Karpas-422 (cell line): Measurements from ENCODE around the gene SPTBN4. TPM values are rescaled to one million over a fixed set of nuclear protein-coding genes. Genes with fewer than 3 reads are reported as not detected.

Experiments used
- DNase-seq: peaks from one replicate; pipeline ENCODE4 v3.0.0-alpha.2; 2015
- H2AFZ ChIP-seq: fragments of 200-600 bp; sonication (generic); 2 replicates; pipeline ENCODE4 v1.6.1; 2014; ENCODE audit warnings: antibody characterized with exemption, low read length, mixed read lengths
- H3K27ac ChIP-seq: fragments of 200-600 bp; sonication (generic); 2 replicates; pipeline ENCODE4 v1.5.1; 2014; ENCODE audit warnings: mild to moderate bottlenecking, low read length, moderate library complexity
- H3K27me3 ChIP-seq: fragments of 200-600 bp; sonication (generic); 2 replicates; pipeline ENCODE4 v1.6.1; 2014; ENCODE audit warnings: low read length, mixed read lengths
- H3K36me3 ChIP-seq: fragments of 200-600 bp; sonication (generic); 2 replicates; pipeline ENCODE4 v1.6.1; 2014; ENCODE audit warnings: low read length, mixed read lengths; ENCODE audit not compliant: insufficient read depth
- H3K4me1 ChIP-seq: fragments of 200-600 bp; sonication (generic); 2 replicates; pipeline ENCODE4 v1.6.1; 2014; ENCODE audit warnings: mild to moderate bottlenecking, low read length, mixed read lengths
- H3K4me2 ChIP-seq: fragments of 200-600 bp; sonication (generic); 2 replicates; pipeline ENCODE4 v1.6.1; 2014; ENCODE audit warnings: low read length, low read depth, mild to moderate bottlenecking; ENCODE audit not compliant: poor library complexity, severe bottlenecking
- H3K4me3 ChIP-seq: fragments of 200-600 bp; sonication (generic); 2 replicates; pipeline ENCODE4 v1.5.1; 2014; ENCODE audit warnings: mild to moderate bottlenecking, antibody characterized with exemption, low read length, mixed read lengths
- H3K79me2 ChIP-seq: fragments of 200-600 bp; sonication (generic); 2 replicates; pipeline ENCODE4 v1.6.1; 2014; ENCODE audit warnings: mild to moderate bottlenecking, low read length, mixed read lengths
- H3K9ac ChIP-seq: fragments of 200-600 bp; sonication (generic); 2 replicates; pipeline ENCODE4 v1.6.0; 2014; ENCODE audit warnings: low read length
- H3K9me2 ChIP-seq: fragments of 200-600 bp; sonication (generic), shearing (Covaris generic); replicated peaks from 2 replicates; pipeline ENCODE4 v1.6.0; 2014; ENCODE audit warnings: mild to moderate bottlenecking, low read length, moderate library complexity; ENCODE audit not compliant: insufficient read depth
- H3K9me3 ChIP-seq: fragments of 300-700, 200-600 bp; sonication (generic); 2 replicates; pipeline ENCODE4 v1.6.1; 2014; ENCODE audit warnings: low read length, mixed read lengths
- H4K20me1 ChIP-seq: fragments of 200-600 bp; sonication (generic); 2 replicates; pipeline ENCODE4 v1.6.1; 2014; ENCODE audit warnings: mild to moderate bottlenecking, antibody characterized with exemption, low read length, low read depth; ENCODE audit not compliant: insufficient read depth
- total RNA-seq: library from RNA; depleted of rRNA; stranded (reverse); fragments of >200 nt; shearing (Covaris generic); gene quantifications from 2 replicates; pipeline ENCODE4 v1.2.3, GENCODE V29; 2014; ENCODE audit warnings: low replicate concordance

SPTBN4 gene
- total RNA-seq, 1 experiment from 2014 or later: 1.0 TPM

- no peak overlapping the region for H2AFZ ChIP-seq
- no peak overlapping the region for H3K27ac ChIP-seq
- H3K36me3 ChIP-seq: no peaks in the 10 kb centered on the region
- no peak overlapping the region for H3K4me3 ChIP-seq
- no peaks in the 10 kb centered on the region for H3K9me3 ChIP-seq
- no peak overlapping the region for H3K4me2 ChIP-seq
- no peak for DNase-seq
- no peaks in the 10 kb centered on the region for H4K20me1 ChIP-seq
- H3K79me2 ChIP-seq: no peaks in the 10 kb centered on the region
- H3K4me1 ChIP-seq: no peaks in the 10 kb centered on the region
- H3K9ac ChIP-seq: no peak overlapping the region
- no peaks in the 10 kb centered on the region for H3K9me2 ChIP-seq
- no peaks in the 10 kb centered on the region for H3K27me3 ChIP-seq
These were observed 34.8 kb downstream of the SPTBN4 start for GRCh38 chr19:40501599-40501998.

DNA sequence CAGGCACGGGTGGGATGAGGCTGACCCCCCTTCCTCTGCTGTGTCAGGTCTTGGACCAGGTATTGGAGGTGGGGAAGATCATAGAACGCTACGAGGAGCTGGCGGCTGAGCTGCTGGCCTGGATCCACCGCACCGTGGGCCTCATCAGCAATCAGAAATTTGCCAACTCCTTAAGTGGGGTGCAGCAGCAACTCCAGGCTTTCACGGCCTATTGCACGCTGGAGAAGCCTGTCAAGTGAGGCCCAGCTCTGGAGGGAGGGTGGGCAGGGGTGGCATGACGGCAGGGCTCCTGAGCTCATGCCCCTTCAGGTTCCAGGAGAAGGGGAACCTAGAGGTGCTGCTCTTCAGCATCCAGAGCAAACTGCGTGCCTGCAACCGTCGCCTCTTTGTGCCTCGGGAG, 35.3 kb downstream of the SPTBN4 start:
- Histone ChIP-seq H3K9me2 (no peaks in the 10 kb centered on the region), H3K9ac (no peak overlapping the region), H4K20me1 (no peaks in the 10 kb centered on the region), H3K36me3 (no peaks in the 10 kb centered on the region), H3K27ac (no peak overlapping the region), H2AFZ (no peak overlapping the region), H3K4me2 (no peak overlapping the region), H3K79me2 (no peaks in the 10 kb centered on the region), H3K9me3 (no peaks in the 10 kb centered on the region), H3K27me3 (no peaks in the 10 kb centered on the region), H3K4me1 (no peaks in the 10 kb centered on the region), H3K4me3 (no peak overlapping the region)
- DNase-seq: no peak

GRCh38 chr19:40502647-40503319, 36.0 kb downstream of the SPTBN4 start:
- no peaks in the 10 kb centered on the region for H3K27me3 ChIP-seq
- H3K79me2 ChIP-seq: no peaks in the 10 kb centered on the region
- H3K4me3 ChIP-seq: no peak overlapping the region
- H3K36me3 ChIP-seq: no peaks in the 10 kb centered on the region
- no peak overlapping the region for H3K9ac ChIP-seq
- peak; percentile 53 for DNase-seq
- H3K9me3 ChIP-seq: no peaks in the 10 kb centered on the region
- H3K27ac ChIP-seq: no peak overlapping the region
- no peak overlapping the region for H2AFZ ChIP-seq
- H4K20me1 ChIP-seq: no peaks in the 10 kb centered on the region
- H3K4me1 ChIP-seq: no peaks in the 10 kb centered on the region
- no peak overlapping the region for H3K4me2 ChIP-seq
- H3K9me2 ChIP-seq: no peaks in the 10 kb centered on the region

DNA sequence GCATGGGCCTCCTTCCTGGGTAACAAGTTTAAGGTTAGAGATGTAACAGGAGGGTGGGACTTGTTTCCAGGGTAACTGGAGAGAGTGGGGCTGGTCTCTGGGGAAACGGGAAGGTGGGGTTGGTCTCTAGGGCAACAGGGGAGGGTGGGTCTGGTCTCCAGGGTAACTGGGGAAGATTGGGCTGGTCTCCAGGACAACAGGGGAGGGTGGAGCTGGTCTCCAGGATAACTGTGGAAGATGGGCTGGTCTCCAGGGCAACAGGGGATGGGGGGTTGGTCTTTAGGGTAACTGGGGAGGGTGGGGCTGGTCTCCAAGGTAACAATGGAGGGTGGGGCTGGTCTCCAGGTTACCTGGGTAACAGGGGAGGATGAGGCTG, 36.5 kb downstream of the SPTBN4 start:
- Histone ChIP-seq H4K20me1 (no peaks in the 10 kb centered on the region), H3K9me2 (no peaks in the 10 kb centered on the region), H3K4me2 (no peak overlapping the region), H3K36me3 (no peaks in the 10 kb centered on the region), H3K27me3 (no peaks in the 10 kb centered on the region), H3K27ac (no peak overlapping the region), H3K79me2 (no peaks in the 10 kb centered on the region), H3K9me3 (no peaks in the 10 kb centered on the region), H3K9ac (no peak overlapping the region), H2AFZ (no peak overlapping the region), H3K4me1 (no peaks in the 10 kb centered on the region), H3K4me3 (no peak overlapping the region)
- no peak for DNase-seq

DNA sequence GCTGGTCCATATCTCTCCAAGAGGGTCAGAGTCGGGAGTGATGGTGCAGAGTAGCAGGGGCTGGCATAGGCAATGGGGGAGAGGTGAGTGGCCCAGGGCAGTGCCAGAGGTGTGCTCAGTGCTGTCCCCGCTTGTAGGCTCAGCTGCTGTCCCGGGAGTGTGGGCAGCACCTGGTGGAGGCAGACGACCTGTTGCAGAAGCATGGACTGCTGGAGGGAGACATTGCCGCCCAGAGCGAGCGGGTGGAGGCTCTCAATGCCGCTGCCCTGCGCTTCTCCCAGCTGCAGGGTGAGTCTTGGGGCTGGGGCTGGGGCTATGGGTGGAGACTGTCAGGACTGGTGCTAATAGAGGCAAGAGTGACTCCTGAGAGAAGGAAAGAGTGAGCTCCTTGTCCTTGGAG, 39.3 kb downstream of the SPTBN4 start:
- DNase-seq: no peak
- H3K9me3 ChIP-seq: no peaks in the 10 kb centered on the region
- no peak overlapping the region for H3K4me2 ChIP-seq
- no peak overlapping the region for H3K27ac ChIP-seq
- H3K79me2 ChIP-seq: no peaks in the 10 kb centered on the region
- no peak overlapping the region for H3K9ac ChIP-seq
- no peaks in the 10 kb centered on the region for H3K36me3 ChIP-seq
- no peaks in the 10 kb centered on the region for H4K20me1 ChIP-seq
- H3K9me2 ChIP-seq: no peaks in the 10 kb centered on the region
- H3K4me3 ChIP-seq: no peak overlapping the region
- no peaks in the 10 kb centered on the region for H3K27me3 ChIP-seq
- no peak overlapping the region for H2AFZ ChIP-seq
- no peaks in the 10 kb centered on the region for H3K4me1 ChIP-seq

DNA sequence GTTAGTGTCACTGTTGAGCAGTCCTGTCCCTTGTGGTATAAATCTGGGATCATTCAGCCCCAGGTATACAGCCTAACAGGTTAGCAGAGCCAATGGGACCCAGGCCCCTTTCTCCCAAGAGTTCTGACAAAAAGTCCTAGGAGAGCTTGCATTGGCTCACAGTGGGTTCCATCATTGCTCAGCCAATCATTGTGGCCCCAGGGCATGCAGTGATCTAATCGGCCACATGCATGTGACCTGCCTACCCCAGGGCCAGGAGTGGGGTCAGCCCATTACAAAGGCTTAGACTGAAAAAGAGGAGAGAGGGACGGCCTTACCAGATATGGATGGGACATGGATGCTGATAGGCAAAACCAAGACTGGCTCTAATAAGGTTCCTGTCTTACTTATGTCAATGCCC, 41.1 kb downstream of the SPTBN4 start:
- no peaks in the 10 kb centered on the region for H3K36me3 ChIP-seq
- H3K9ac ChIP-seq: no peak overlapping the region
- no peak overlapping the region for H3K4me3 ChIP-seq
- no peak for DNase-seq
- no peak overlapping the region for H3K27ac ChIP-seq
- no peaks in the 10 kb centered on the region for H3K9me2 ChIP-seq
- H3K4me1 ChIP-seq: no peaks in the 10 kb centered on the region
- no peaks in the 10 kb centered on the region for H4K20me1 ChIP-seq
- no peak overlapping the region for H3K4me2 ChIP-seq
- H3K79me2 ChIP-seq: no peaks in the 10 kb centered on the region
- H3K9me3 ChIP-seq: no peaks in the 10 kb centered on the region
- H3K27me3 ChIP-seq: no peaks in the 10 kb centered on the region
- H2AFZ ChIP-seq: no peak overlapping the region

DNA sequence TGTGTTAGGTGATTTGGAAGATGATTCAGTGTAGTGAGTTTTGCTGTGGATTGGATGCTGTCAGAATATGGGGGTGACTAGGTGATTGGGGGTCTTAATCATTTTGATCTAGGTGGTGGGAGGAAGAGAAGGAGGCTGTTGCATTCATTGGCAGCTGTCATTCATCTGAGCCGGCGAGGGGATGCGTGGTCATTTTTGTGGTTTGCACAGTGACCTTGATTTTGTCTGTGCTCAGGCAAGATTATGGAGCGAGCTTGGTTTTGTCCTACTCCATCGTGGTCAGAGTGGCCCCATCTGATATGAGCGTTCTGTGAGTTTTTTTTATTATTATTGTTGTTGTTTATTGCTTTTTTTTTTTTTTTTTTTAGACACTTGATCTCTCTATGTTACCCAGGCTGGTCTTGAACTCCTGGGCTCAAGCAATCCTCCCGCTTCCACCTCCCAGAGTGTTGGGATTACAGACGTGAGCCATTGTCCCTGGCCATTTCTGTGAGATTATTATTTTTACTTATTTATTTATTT, 42.0 kb downstream of the SPTBN4 start:
- H3K27me3 ChIP-seq: no peaks in the 10 kb centered on the region
- no peak overlapping the region for H3K9ac ChIP-seq
- H3K4me2 ChIP-seq: no peak overlapping the region
- DNase-seq: no peak
- H3K36me3 ChIP-seq: no peaks in the 10 kb centered on the region
- no peaks in the 10 kb centered on the region for H3K79me2 ChIP-seq
- H3K4me3 ChIP-seq: no peak overlapping the region
- no peak overlapping the region for H2AFZ ChIP-seq
- H3K9me3 ChIP-seq: no peaks in the 10 kb centered on the region
- no peaks in the 10 kb centered on the region for H3K4me1 ChIP-seq
- no peaks in the 10 kb centered on the region for H4K20me1 ChIP-seq
- H3K27ac ChIP-seq: no peak overlapping the region
- no peaks in the 10 kb centered on the region for H3K9me2 ChIP-seq

DNA sequence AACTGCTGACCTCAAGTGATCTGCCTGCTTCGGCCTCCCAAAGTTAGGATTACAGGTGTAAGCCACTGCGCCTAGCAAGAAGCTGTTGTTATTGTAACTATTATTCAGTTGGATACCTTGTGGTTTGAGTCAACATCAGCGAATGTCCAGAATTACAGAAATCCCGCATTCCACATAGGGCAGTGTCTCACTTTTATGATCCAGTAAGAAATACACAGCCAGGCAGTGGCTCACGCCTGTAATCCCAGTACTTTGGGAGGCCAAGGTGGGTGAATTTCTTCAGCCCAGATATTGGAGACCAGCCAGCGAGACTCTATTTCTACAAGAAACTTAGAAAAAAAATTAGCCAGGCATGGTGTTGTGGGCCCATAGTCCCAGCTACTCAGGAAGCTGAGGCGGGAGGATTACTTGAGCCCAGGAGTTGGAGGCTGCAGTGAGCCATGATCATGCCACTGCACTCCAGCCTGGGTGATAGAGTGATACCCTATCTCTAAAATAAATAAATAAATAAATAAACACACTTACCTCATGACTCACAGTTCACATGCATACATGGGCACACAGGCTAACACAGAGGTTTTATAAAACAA, 43.8 kb downstream of the SPTBN4 start:
- Histone ChIP-seq H3K27me3 (no peaks in the 10 kb centered on the region), H3K4me3 (no peak overlapping the region)

More for the DNA sequence above, 43.8 kb downstream of the SPTBN4 start:
- no peak overlapping the region for H3K4me2 ChIP-seq
- H3K9me3 ChIP-seq: no peaks in the 10 kb centered on the region
- no peak overlapping the region for H3K27ac ChIP-seq
- no peak for DNase-seq
- H3K36me3 ChIP-seq: no peaks in the 10 kb centered on the region
- no peaks in the 10 kb centered on the region for H3K9me2 ChIP-seq
- H3K79me2 ChIP-seq: no peaks in the 10 kb centered on the region
- no peak overlapping the region for H3K9ac ChIP-seq
- H2AFZ ChIP-seq: no peak overlapping the region
- no peaks in the 10 kb centered on the region for H4K20me1 ChIP-seq
- no peaks in the 10 kb centered on the region for H3K4me1 ChIP-seq
